Activated CD8-positive, alpha-beta memory T cell treated with anti-CD3 and anti-CD28 coated beads for 48 hours (primary cell): Measurements from ENCODE around the gene TMEM86B.
"Not testable (repeated sequence)": the region's sequence is repeated elsewhere in the genome, so short reads cannot be mapped to it uniquely, and the experiment has no call there.

Experiments used
- DNase-seq, 3 experiments: peaks; one replicate each; pipeline ENCODE4 v3.0.0-alpha.2; 2020; ENCODE audit warnings: low read depth in 2 of 3, low spot score in 2 of 3

Gene TMEM86B

DNA sequence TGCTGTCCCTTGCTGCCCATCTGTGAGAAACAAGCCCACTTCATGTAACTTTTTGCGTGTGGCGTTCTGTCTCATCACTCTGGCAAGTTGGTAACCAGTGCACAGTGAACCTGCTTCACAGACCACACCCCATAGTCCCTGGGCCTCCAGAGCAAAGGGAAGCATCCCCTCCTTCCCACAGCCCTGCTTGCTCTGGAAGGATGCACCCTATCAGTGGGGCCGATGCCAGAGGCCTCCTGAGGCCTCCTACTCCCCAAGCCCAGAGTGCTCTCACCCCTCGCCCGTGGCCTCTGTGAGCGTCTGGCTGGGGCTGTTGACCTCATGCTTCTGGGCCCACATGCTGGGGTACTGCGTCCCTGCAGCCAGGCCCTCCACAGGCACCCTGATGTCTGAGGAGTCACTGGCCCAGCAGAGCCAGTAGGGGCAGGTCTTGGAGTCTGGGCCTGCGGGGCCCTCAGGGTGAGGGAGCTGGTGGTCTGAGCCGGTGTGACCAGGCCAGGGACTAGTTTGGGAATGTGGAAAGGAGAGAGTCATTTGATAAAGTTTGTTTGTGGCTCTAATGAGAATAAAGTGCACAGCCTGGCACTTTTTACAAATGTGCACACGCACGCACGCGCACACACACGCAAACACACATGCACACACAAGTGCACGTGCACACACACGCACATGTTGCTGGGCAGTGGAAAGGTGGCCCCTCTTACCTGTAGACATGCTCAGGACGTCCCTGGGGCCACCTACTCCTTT is 5.1 kb downstream of the TMEM86B start:
- DNase-seq = no peak

GRCh38 chr19:55220525-55220924 is 8.0 kb downstream of the TMEM86B start:
- DNase-seq = no peak

DNA sequence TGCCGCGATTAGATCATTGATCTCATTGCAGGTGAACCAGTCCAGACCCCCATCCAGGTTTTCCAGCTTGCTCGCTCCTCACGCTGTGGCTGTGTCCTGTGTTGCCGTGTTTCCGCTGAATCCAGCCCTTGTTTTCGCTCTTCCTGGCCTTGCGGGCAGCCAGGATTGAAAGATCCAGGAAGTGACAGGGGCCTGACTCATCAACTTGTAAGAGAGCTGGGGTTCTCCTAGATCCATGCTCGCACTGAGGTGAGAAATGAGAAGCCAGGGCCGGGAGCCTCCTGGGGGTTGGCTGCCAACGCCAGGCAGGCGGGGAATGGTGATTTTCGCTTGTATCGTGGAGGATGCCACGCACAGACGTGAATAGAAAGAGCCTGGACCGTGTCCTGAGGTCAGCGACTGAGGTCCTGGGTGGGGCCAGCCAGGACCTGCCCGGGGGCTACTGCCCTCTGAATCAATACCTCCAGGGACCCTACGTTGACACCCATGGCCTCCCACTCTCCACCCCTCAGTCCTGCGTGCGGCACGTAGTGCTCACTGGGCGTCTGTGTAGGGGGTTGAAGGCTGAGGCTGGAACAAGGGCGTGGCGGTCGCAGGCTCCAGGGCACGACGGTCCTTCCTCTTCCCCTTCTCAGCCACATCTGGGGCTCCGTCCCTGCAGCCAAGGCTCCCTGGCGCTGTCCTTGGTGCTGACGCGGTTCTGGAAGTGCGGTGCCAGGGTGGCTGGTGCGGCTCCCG is 11.9 kb downstream of the TMEM86B start:
- peak in 2 of 3 experiments; percentile 34 to 36 for DNase-seq

DNA sequence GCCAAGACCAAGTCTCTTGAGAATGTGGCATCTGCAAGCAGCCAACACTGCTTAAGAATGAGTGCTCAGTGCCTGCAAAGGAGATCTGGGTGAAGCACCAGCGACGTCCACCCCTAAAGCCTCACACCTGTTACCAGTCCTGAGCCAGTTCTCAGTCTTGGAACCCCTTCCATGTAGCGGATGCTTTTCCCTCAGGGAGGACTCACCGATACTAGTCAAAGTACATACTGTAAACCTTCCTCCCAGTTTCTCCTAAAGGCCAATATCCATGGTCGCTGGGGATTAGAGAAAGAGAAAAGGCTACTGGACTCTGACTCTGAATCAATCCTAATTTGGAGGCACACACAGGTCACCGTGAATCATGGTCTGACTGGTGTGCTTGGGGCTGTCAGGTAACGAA is 15.0 kb downstream of the TMEM86B start:
- no peak for DNase-seq

DNA sequence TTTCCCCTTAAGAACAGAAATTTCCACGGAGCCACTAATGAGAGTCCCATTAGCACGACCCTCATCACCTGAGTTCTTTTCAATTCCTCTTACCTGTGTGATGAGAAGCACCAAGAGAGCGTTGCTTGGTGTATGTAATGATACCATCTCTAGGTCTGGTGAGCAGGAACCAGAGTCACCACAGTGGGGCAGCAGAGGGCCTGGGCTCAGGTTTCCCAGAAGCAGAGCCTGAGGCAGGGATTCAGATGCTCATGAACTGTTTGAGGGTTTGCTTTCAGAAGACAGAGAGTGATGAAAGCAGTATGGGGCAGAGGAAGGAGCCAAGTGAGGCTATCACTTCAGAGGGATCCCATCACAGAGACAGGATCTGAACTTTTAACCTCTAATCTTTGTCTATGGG is 16.1 kb downstream of the TMEM86B start:
- no peak for DNase-seq

DNA sequence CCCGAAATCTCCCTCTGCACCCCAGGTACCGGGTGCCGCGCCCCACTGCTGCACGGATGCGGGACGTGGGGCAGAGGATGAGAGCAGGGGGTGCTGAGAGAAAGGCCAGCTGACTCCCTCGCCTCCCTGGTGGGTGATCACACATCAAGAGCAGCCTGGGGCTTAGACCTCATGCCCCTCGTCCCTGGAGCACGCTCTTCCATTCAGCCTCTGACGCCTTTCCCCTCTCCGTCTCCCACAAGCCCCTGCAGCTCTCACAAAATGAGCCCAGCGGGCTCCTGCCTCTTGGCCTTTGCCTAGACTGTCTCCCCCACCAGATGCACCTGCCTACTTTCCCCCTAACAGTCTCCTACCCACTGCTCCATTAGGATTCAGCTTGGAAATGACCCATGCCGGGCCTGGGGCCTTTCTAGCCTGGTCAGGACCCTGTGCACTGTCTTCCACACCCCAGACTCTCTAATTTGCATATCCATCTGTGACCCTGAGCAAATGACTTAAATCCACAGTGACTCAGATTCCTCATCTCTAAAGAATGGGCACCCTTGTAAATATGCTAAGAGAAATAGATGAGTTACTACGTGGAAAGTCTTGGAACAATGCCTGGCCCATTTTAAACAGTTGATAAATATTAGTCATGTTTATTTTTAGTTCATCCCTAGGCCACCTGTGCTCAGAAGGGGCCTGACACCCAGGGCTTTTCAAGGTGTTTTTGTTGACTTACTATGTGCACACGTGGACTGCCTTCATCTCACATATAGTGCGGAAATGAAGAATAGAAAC is 18.7 kb downstream of the TMEM86B start:
- no peak for DNase-seq

GRCh38 chr19:55208880-55209692 is 19.5 kb downstream of the TMEM86B start, which contains the start of gene PTPRH:
Gene PTPRH (minus strand): TSS chr19:55209501. CDS start chr19:55209433, 68 bp downstream.
- no peak for DNase-seq

GRCh38 chr19:55206664-55207500 is 21.7 kb downstream of the TMEM86B start:
- DNase-seq = peak in 2 of 3 experiments; percentile 16 to 29

- not testable (repeated sequence) for DNase-seq
Measured at GRCh38 chr19:55202199-55202598, 26.4 kb downstream of the TMEM86B start.

DNA sequence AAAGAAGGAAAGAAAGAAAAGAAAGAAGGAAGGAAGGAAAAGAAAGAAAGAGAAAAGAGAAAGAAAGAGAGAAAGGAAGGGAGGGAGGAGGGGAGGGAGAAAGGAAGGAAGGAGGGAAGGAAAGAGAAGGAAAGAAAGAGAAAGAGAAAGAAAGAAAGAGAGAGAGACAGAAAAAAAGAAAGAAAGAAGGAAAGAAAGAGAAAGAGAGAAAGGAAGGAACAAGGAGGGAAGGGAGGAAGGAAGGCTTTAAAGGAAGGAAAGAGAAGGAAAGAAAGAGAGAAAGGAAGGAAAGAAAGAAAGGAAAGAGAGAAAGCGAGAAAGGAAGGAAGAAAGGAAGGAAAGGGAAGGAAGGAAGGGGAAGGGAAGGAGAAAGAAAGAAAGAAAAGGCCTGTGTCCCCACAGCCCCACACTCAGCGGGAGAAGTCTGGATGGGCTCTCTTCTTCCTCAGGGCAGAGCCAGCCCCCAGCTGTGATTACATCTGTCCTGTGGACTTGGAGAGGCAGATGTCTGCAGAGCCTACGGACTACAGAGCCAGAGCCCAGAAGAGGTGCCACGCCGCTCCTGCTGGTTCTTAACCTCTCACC is 28.9 kb downstream of the TMEM86B start:
- DNase-seq = no peak

DNA sequence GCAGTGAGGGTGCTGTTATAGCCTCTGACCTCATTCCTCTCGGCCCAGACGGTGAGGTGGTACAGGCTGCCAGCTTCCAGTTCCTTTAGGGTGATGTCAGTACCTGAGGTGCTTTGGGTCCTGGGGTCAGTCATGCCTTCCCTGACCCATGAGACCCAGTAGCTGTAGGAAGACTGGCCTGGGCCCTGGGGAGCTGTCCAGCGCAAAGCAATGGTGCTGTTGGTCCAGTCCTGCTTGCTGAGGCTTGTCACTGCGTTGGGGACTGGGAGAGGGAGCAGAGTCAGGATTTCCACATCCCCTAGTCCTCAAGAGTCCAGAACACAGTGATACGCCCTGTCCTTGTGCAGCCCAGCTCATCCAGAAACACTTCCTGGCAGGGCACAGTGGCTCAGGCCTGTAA is 29.9 kb downstream of the TMEM86B start:
- no peak for DNase-seq

DNA sequence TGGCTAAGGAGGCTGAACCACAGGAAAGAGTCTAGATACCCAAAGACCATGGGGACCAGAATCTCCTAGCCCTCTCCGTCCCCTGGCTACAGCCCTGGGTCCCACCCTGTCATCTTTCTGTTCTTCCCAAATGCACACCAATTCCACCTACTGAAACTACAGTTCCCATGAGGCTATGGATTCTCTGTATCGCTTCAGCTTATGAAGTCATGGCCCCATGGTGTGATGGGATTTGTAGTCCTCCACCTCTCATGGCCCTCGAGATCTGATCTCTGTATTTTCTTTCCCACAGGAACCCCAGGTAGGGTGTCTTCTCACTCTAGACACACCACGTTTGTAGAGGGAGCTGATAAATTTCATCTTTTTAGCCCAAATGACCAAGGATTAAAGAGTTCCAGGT is 31.0 kb downstream of the TMEM86B start:
- no peak for DNase-seq

GRCh38 chr19:55196803-55197202 is 31.8 kb downstream of the TMEM86B start:
- DNase-seq = no peak

DNA sequence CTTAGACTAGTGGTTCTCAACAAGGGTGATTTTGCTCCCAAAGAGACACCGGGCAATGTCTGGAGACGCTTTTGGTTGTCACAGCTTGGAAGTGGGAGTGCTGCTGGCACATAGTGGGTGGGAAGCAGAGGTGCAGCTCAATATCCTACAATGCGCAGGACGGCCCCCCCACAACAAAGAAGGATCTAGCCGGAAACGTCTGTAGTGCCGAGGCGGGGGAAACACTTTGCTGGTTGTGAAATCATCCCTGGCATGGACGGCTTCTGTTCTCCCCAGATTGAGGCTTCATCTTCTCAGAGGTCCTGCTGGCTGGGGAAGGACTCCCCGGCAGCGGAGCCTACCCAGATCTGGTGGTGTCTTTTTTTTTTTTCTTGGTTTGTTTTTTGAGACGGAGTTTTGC is 35.1 kb downstream of the TMEM86B start:
- no peak for DNase-seq

DNA sequence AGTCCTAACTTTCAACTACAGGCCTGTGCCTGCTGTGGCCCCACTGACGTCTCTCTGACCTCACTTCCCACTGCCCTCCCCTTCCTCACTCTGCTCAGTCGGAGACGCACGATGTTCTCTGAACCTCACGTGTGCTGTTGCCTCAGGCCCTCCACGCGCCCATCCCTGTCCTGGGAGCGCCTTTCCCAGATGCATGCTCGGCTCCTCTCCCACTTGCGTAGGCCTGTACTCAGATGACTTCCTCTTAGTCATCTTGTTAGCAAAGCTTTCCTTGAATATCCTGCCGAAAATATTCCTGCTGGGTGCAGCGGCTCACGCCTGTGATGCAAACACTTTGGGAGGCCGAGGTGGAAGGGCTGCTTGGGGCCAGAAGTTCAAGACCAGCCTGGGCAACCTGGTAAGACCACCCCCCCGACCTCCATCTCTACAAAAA is 39.1 kb downstream of the TMEM86B start:
- DNase-seq = no peak

- no peak for DNase-seq
Measured at GRCh38 chr19:55188625-55189024, 39.9 kb downstream of the TMEM86B start.

DNA sequence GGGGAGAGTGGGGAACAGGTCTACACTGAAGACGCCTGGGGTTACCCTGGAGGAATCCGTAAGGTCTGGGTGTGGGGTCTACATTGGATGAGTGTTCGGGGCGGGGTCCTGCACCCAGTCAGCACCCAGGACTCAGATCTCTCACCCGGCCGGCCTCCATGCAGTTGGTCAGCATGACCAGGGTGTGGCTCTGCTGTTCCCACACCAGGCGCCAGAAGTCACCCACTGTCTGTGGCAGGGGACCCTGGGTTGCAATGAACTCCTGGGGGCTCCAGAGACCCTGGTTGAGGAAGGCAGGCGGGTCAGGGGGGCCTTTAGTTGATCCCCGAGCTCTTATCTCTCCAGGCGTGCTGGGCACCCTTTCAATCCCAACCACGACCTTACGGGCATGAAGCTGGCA is 42.5 kb downstream of the TMEM86B start:
- no peak for DNase-seq

DNA sequence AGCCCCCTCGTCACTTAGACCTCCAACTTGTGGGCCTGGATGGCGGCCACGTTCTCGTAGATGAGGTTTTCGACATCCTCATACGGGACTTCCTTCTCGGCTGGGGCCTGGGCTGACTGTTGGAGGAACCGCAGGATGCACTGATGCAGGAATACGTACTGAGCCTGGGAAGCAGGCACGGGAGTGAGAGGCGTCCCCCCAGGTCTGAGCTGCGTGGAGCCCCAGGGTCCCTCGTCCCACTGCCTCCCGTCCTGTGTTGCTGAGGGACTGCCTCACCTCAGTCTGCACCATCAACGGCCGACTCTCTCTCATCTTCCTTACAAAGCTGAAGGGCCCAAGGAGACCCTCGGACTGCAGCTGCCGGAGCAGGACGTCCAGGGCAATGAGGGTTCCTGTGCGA is 46.8 kb downstream of the TMEM86B start:
- DNase-seq = no peak
